Activated naive CD8-positive, alpha-beta T cell treated with anti-CD3 and anti-CD28 coated beads for 36 hours (primary cell): ENCODE results near the gene SAP30L. TPM values are rescaled to one million over a fixed set of nuclear protein-coding genes. Genes with fewer than 3 reads are reported as not detected.
A peak's percentile ranks its signal among the peaks of the same experiment; 100 is the strongest.

ENCODE experiments used
- DNase-seq: peaks from one replicate; pipeline ENCODE4 v3.0.0; 2021
- H3K27ac Mint-ChIP-seq: one replicate; pipeline ENCODE4 v1.8.0; 2022; ENCODE audit warnings: mild to moderate bottlenecking, moderate library complexity, mixed read lengths
- H3K27me3 Mint-ChIP-seq: one replicate; pipeline ENCODE4 v1.8.0; 2022; ENCODE audit warnings: mild to moderate bottlenecking, mixed read lengths
- H3K36me3 Mint-ChIP-seq: one replicate; pipeline ENCODE4 v1.8.0; 2021; ENCODE audit warnings: mild to moderate bottlenecking, mixed read lengths
- H3K4me1 Mint-ChIP-seq: one replicate; pipeline ENCODE4 v1.8.0; 2021; ENCODE audit warnings: mixed read lengths
- H3K4me3 Mint-ChIP-seq: one replicate; pipeline ENCODE4 v1.8.0; 2022; ENCODE audit warnings: mild to moderate bottlenecking, moderate library complexity, mixed read lengths
- H3K9me3 Mint-ChIP-seq: one replicate; pipeline ENCODE4 v1.8.0; 2022; ENCODE audit warnings: mixed read lengths
- total RNA-seq, 2 experiments: library from RNA; stranded (reverse); gene quantifications; one replicate each; pipeline ENCODE4 v1.2.3, GENCODE V29; 2021

SAP30L gene
- 10 to 100 TPM; 24.8 to 25.8 TPM for total RNA-seq

- Mint-ChIP-seq H3K27me3 (no peaks in the 10 kb centered on the region), H3K4me3 (peak within 1 kb of the TSS; percentile 98), H3K4me1 (peaks cover 43% of the 10 kb centered on the region), H3K27ac (peak within 1 kb of the TSS; percentile 94), H3K36me3 (peaks cover 35% of the 10 kb centered on the region), H3K9me3 (no peaks in the 10 kb centered on the region)
- peak; percentile 97 for DNase-seq
These were observed at the start of gene SAP30L for GRCh38 chr5:154445422-154446194. Gene SAP30L, plus strand, starts transcription at chr5:154445997. Its CDS starts 608 bp downstream, at chr5:154446605.

- peaks cover 8% of the 10 kb centered on the region for H3K36me3 Mint-ChIP-seq
- H3K4me1 Mint-ChIP-seq = peaks cover 2% of the 10 kb centered on the region
- H3K27ac Mint-ChIP-seq = no peak overlapping the region
- H3K27me3 Mint-ChIP-seq = no peaks in the 10 kb centered on the region
- H3K9me3 Mint-ChIP-seq = no peaks in the 10 kb centered on the region
- H3K4me3 Mint-ChIP-seq = no peak overlapping the region
- no peak for DNase-seq
These were observed 49.7 kb upstream of the SAP30L start for GRCh38 chr5:154396128-154396527.

- Mint-ChIP-seq H3K27me3 (no peaks in the 10 kb centered on the region), H3K4me3 (no peak overlapping the region), H3K4me1 (peaks cover 2% of the 10 kb centered on the region), H3K27ac (no peak overlapping the region), H3K9me3 (no peaks in the 10 kb centered on the region), H3K36me3 (no peaks in the 10 kb centered on the region)
- DNase-seq = no peak
These were observed 48.0 kb upstream of the SAP30L start for GRCh38 chr5:154397652-154398406.

GRCh38 chr5:154400678-154401077, 45.1 kb upstream of the SAP30L start:
- Mint-ChIP-seq H3K4me1 (peaks cover 15% of the 10 kb centered on the region), H3K9me3 (no peaks in the 10 kb centered on the region), H3K4me3 (no peak overlapping the region), H3K36me3 (no peaks in the 10 kb centered on the region), H3K27ac (no peak overlapping the region), H3K27me3 (no peaks in the 10 kb centered on the region)
- no peak for DNase-seq

GRCh38 chr5:154401355-154401754, 44.4 kb upstream of the SAP30L start:
- no peaks in the 10 kb centered on the region for H3K9me3 Mint-ChIP-seq
- H3K27ac Mint-ChIP-seq = no peak overlapping the region
- no peak for DNase-seq
- H3K36me3 Mint-ChIP-seq = no peaks in the 10 kb centered on the region
- peaks cover 16% of the 10 kb centered on the region for H3K4me1 Mint-ChIP-seq
- H3K4me3 Mint-ChIP-seq = no peak overlapping the region
- no peaks in the 10 kb centered on the region for H3K27me3 Mint-ChIP-seq

- no peak for DNase-seq
- H3K9me3 Mint-ChIP-seq = no peaks in the 10 kb centered on the region
- H3K36me3 Mint-ChIP-seq = no peaks in the 10 kb centered on the region
- peaks cover 16% of the 10 kb centered on the region for H3K4me1 Mint-ChIP-seq
- H3K4me3 Mint-ChIP-seq = no peak overlapping the region
- no peak overlapping the region for H3K27ac Mint-ChIP-seq
- no peaks in the 10 kb centered on the region for H3K27me3 Mint-ChIP-seq
These were observed 43.9 kb upstream of the SAP30L start for GRCh38 chr5:154401931-154402330.

- Mint-ChIP-seq H3K27ac (no peak overlapping the region), H3K4me1 (peaks cover 16% of the 10 kb centered on the region), H3K9me3 (no peaks in the 10 kb centered on the region)
These were observed 43.2 kb upstream of the SAP30L start for GRCh38 chr5:154402611-154403010.

GRCh38 chr5:154403234-154403633, 42.6 kb upstream of the SAP30L start:
- DNase-seq = no peak
- Mint-ChIP-seq H3K27ac (no peak overlapping the region), H3K27me3 (no peaks in the 10 kb centered on the region), H3K4me3 (no peak overlapping the region), H3K4me1 (peaks cover 16% of the 10 kb centered on the region), H3K9me3 (no peaks in the 10 kb centered on the region), H3K36me3 (no peaks in the 10 kb centered on the region)

More at GRCh38 chr5:154402611-154403010, 43.2 kb upstream of the SAP30L start:
- Mint-ChIP-seq H3K4me3 (no peak overlapping the region), H3K36me3 (no peaks in the 10 kb centered on the region), H3K27me3 (no peaks in the 10 kb centered on the region)
- DNase-seq = no peak

GRCh38 chr5:154403776-154404387, 41.9 kb upstream of the SAP30L start:
- Mint-ChIP-seq H3K4me3 (no peak overlapping the region), H3K27me3 (no peaks in the 10 kb centered on the region), H3K9me3 (no peaks in the 10 kb centered on the region), H3K36me3 (no peaks in the 10 kb centered on the region), H3K4me1 (peaks cover 16% of the 10 kb centered on the region), H3K27ac (no peak overlapping the region)
- no peak for DNase-seq

GRCh38 chr5:154405078-154405792, 40.6 kb upstream of the SAP30L start:
- peak overlapping the region; percentile 46 for H3K27ac Mint-ChIP-seq

GRCh38 chr5:154406231-154406630, 39.6 kb upstream of the SAP30L start:
- Mint-ChIP-seq H3K4me1 (peaks cover 14% of the 10 kb centered on the region), H3K27ac (no peak overlapping the region), H3K9me3 (no peaks in the 10 kb centered on the region), H3K36me3 (no peaks in the 10 kb centered on the region), H3K27me3 (no peaks in the 10 kb centered on the region), H3K4me3 (no peak overlapping the region)
- no peak for DNase-seq

More at GRCh38 chr5:154405078-154405792, 40.6 kb upstream of the SAP30L start:
- DNase-seq = peak; percentile 80
- no peaks in the 10 kb centered on the region for H3K27me3 Mint-ChIP-seq
- H3K4me1 Mint-ChIP-seq = peaks cover 14% of the 10 kb centered on the region
- H3K9me3 Mint-ChIP-seq = no peaks in the 10 kb centered on the region
- H3K4me3 Mint-ChIP-seq = peak overlapping the region; percentile 63
- H3K36me3 Mint-ChIP-seq = no peaks in the 10 kb centered on the region

- H3K27me3 Mint-ChIP-seq = no peaks in the 10 kb centered on the region
- no peak overlapping the region for H3K27ac Mint-ChIP-seq
- H3K36me3 Mint-ChIP-seq = no peaks in the 10 kb centered on the region
- DNase-seq = no peak
- H3K4me3 Mint-ChIP-seq = no peak overlapping the region
- no peaks in the 10 kb centered on the region for H3K9me3 Mint-ChIP-seq
- peaks cover 14% of the 10 kb centered on the region for H3K4me1 Mint-ChIP-seq
These were observed 39.0 kb upstream of the SAP30L start for GRCh38 chr5:154406826-154407225.

GRCh38 chr5:154408811-154409210, 37.0 kb upstream of the SAP30L start:
- H3K4me1 Mint-ChIP-seq = peaks cover 14% of the 10 kb centered on the region
- no peaks in the 10 kb centered on the region for H3K36me3 Mint-ChIP-seq
- H3K27ac Mint-ChIP-seq = no peak overlapping the region
- DNase-seq = no peak
- no peaks in the 10 kb centered on the region for H3K27me3 Mint-ChIP-seq
- H3K9me3 Mint-ChIP-seq = no peaks in the 10 kb centered on the region
- no peak overlapping the region for H3K4me3 Mint-ChIP-seq

GRCh38 chr5:154409230-154409840, 36.5 kb upstream of the SAP30L start:
- Mint-ChIP-seq H3K27me3 (no peaks in the 10 kb centered on the region), H3K4me3 (no peak overlapping the region), H3K4me1 (peaks cover 11% of the 10 kb centered on the region), H3K9me3 (no peaks in the 10 kb centered on the region), H3K27ac (no peak overlapping the region), H3K36me3 (no peaks in the 10 kb centered on the region)
- no peak for DNase-seq
